Left lung (tissue), 10 donors: Measurements from ENCODE around the gene PRXL2A. TPM values are rescaled to one million over a fixed set of nuclear protein-coding genes. Genes with fewer than 3 reads are reported as not detected.
A peak's percentile ranks its signal among the peaks of the same experiment; 100 is the strongest.

Experiments used
- ATAC-seq: fragments of 200-7000 bp; cut with Tn5 transposase; one replicate; pipeline ENCODE4 v1.9.1; 2020; ENCODE audit warnings: moderate library complexity
- DNase-seq, 4 donors: peaks; one replicate each; pipeline ENCODE4 v3.0.0-alpha.2; 2013 to 2020
- H3K27ac ChIP-seq, 2 donors: fragments of 200-600 bp; sonication (generic) in 1 of 2; one replicate each; pipeline versions ENCODE4 v1.5.0 to v1.8.0; 2020 to 2021
- H3K27me3 ChIP-seq, 2 donors: fragments of 200-600 bp; sonication (generic) in 1 of 2; one replicate each; pipeline versions ENCODE4 v1.5.0 to v1.8.0; 2020 to 2021
- H3K36me3 ChIP-seq, 2 donors: fragments of 200-600 bp; sonication (generic) in 1 of 2; one replicate each; pipeline versions ENCODE4 v1.5.0 to v1.8.0; 2020 to 2021
- H3K4me1 ChIP-seq, 2 donors: fragments of 200-600 bp; one replicate each; pipeline ENCODE4 v1.8.0; 2021
- H3K4me3 ChIP-seq, 2 donors: fragments of 200-600 bp; sonication (generic) in 1 of 2; one replicate each; pipeline versions ENCODE4 v1.5.0 to v1.8.0; 2020 to 2021; ENCODE audit warnings: mild to moderate bottlenecking in 1 of 2
- H3K9me3 ChIP-seq, 2 donors: fragments of 200-600 bp; sonication (generic) in 1 of 2; one replicate each; pipeline versions ENCODE4 v1.5.0 to v1.8.0; 2020 to 2021
- CTCF ChIP-seq, 2 donors: fragments of 200-600 bp; sonication (generic) in 1 of 2; IDR thresholded peaks; one replicate each; pipeline versions ENCODE4 v1.5.0 to v1.8.0; 2021; ENCODE audit warnings: antibody characterized with exemption in 2 of 2
- intact Hi-C, 2 donors: fragments of 100-400 bp; cut with DNase I; formaldehyde crosslinking; loops; one replicate each; pipeline versions ENCODE4 v1.11.2 to v1.14.2; 2022
- polyA plus RNA-seq, 6 donors: library from polyadenylated mRNA; unstranded; fragments of 120-200 nt; gene quantifications; one replicate each; pipeline ENCODE4 v1.2.1, GENCODE V29; 2013; ENCODE audit not compliant: insufficient read length in 6 of 6
- total RNA-seq, 2 donors: library from RNA; stranded (reverse); fragmentation: NEBNext Ultra II Directional; extraction: Animal tissue kit (Norgen Biotek cat#: 25700); gene quantifications; one replicate each; pipeline ENCODE4 v1.2.1, GENCODE V29; 2021
- donor health status: DM: no; HTN: yes; CAD: no.
- donor health status: DM: no; HTN: no; CAD: no.

The PRXL2A gene
- total and polyA plus RNA-seq, 8 donors, result 46.2 to 96.9 (median 90.7) TPM

- H3K27ac ChIP-seq, result no peak overlapping the region
- no peak for TF ChIP-seq CTCF (IDR thresholded peaks at IDR 0.05)
- ATAC-seq (no peak), DNase-seq (no peak)
- H3K4me1 ChIP-seq, result peaks cover 26 to 63% of the 10 kb centered on the region in 2 donors
- H3K4me3 ChIP-seq, result no peak overlapping the region
- H3K36me3 ChIP-seq, result no peaks in the 10 kb centered on the region
- intact Hi-C loops, result no loop called here
- H3K9me3 ChIP-seq, result peaks cover 0 to 4% of the 10 kb centered on the region in 2 donors
- no peaks in the 10 kb centered on the region for H3K27me3 ChIP-seq
Measured at GRCh38 chr10:80452640-80453039, 44.3 kb downstream of the PRXL2A start.

DNA sequence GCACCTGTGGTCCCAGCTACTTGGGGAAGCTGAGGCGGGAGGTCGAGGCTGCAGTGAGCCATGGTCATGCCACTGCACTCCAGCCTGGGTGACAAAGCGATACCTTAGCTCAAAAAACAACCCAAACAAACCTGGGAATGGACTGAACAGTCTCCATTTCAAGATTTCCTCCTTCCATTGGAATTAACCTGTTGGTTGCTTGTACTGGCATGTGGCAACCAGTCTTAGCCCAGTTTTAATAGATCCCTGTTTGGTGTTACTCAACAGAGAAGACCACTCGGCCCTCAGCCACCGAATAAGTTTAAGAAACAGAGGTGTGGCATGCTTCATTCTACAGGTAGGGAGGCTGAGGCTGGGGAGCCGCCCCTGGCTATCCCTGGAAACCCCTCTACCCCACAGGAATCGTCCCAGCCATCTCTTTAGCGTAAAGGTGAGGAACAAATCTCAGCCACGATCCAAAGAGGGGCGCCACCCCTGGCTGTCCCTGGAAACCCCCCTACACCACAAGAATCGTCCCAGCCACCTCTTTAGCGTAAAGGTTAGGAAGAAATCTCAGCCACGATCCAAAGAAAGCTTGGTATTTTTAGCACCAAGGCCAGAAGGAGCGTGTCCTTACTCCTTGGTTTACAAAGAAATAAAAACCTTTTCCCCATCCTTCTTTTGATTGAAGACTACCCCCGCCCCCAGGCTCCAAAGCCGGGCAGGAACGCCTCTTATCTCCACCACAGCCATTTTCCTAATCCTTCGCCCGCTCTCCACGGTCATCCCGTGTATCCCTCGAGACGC lies 44.9 kb downstream of the PRXL2A start:
- peaks cover 31 to 67% of the 10 kb centered on the region in 2 donors for H3K4me1 ChIP-seq
- DNase-seq, result no peak
- H3K27ac ChIP-seq, result peak overlapping the region; percentile 82 to 91
- intact Hi-C loops, result no loop called here
- H3K4me3 ChIP-seq, result peak overlapping the region; percentile 12 to 44
- H3K27me3 ChIP-seq, result no peaks in the 10 kb centered on the region
- ATAC-seq, result no peak
- no peaks in the 10 kb centered on the region for H3K36me3 ChIP-seq
- no peak for TF ChIP-seq CTCF (IDR thresholded peaks at IDR 0.05)
- peaks cover 0 to 4% of the 10 kb centered on the region in 2 donors for H3K9me3 ChIP-seq

GRCh38 chr10:80453842-80454512 lies 45.6 kb downstream of the PRXL2A start, which contains the start of gene TSPAN14:
TSS of gene TSPAN14 (plus strand) at chr10:80454310. CDS start at chr10:80489234, 34,924 bp downstream.
- Histone ChIP-seq H3K4me1 (peaks cover 34 to 67% of the 10 kb centered on the region in 2 donors), H3K36me3 (no peaks in the 10 kb centered on the region), H3K27ac (peak within 1 kb of the TSS; percentile 96 to 98), H3K4me3 (peak within 1 kb of the TSS; percentile 95 to 98), H3K27me3 (no peaks in the 10 kb centered on the region), H3K9me3 (peaks cover 0 to 4% of the 10 kb centered on the region in 2 donors)
- peak; percentile 76 for ATAC-seq
- TF ChIP-seq CTCF (IDR thresholded peaks at IDR 0.05), result no peak
- intact Hi-C loops, result no loop called here
- DNase-seq, result peak; percentile 77 to 97 (median 85)

DNA sequence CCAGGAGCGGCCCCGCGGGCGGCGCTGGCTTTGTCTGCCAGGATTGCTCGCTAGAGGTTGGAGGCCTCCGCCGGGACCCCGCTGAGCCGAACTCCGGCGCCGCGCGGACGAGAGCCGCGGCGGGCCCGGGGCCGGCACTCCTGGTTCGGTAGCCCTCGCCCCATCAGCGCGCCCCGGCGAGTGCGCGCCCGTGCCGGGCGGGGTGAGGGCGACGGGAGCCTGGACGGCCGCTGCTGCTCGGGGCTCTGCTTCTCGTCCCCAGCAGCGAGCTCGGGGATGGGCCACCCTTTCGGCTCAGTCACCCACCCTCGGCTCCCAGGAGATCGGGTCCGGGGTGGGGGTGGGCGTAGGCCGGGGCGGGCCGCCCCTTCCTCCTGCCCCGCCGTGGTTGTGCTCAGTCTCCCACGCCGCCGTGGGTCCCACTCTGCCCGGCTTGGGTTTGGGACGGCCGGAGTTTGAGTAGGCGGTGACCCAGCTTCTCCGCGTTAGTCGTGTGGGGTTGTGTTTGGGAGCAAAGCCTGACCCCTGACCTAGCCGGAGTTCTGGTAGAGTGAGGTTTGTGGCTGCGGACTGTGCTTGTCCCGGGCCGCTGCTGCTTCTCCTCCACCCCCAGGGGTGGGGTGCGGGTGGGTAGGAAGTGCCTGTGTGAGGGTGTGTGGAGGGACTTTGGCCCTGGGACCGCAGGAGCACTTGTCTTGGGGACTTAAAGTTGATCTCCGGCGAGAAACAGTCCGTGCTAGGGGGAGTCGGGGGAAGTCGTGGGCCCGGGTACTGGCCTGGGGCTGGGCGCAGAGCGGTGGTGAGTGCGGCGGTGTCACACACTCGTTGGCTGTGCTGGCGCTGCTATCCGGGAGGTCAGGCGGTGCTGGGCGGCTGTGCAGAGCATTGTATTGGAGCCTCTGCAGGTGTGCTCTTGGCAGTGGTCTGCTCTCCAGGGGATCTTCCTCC lies 46.4 kb downstream of the PRXL2A start:
- peak overlapping the region; percentile 96 to 98 for H3K27ac ChIP-seq
- intact Hi-C loops, result loop anchor here in 1 of 2 donors (5.0 kb wide), 1 partner anchor 38 kb away; no protein-coding TSS in a partner anchor
- no peaks in the 10 kb centered on the region for H3K27me3 ChIP-seq
- no peak for TF ChIP-seq CTCF (IDR thresholded peaks at IDR 0.05)
- ATAC-seq (peak; percentile 39), DNase-seq (peak in 3 of 4 donors; percentile 30 to 90 (median 62))
- H3K4me3 ChIP-seq, result peak overlapping the region; percentile 95 to 98
- H3K36me3 ChIP-seq, result no peaks in the 10 kb centered on the region
- peaks cover 0 to 4% of the 10 kb centered on the region in 2 donors for H3K9me3 ChIP-seq
- H3K4me1 ChIP-seq, result peaks cover 42 to 71% of the 10 kb centered on the region in 2 donors
